Measurements from ENCODE around the gene TRMT11. TPM values are rescaled to one million over a fixed set of nuclear protein-coding genes. Genes with fewer than 3 reads are reported as not detected.
A peak's percentile ranks its signal among the peaks of the same experiment; 100 is the strongest.

Gene TRMT11
- total RNA-seq, 4 donors from 2014 or later: 21.5 to 69.2 (median 47.8) TPM

DNA sequence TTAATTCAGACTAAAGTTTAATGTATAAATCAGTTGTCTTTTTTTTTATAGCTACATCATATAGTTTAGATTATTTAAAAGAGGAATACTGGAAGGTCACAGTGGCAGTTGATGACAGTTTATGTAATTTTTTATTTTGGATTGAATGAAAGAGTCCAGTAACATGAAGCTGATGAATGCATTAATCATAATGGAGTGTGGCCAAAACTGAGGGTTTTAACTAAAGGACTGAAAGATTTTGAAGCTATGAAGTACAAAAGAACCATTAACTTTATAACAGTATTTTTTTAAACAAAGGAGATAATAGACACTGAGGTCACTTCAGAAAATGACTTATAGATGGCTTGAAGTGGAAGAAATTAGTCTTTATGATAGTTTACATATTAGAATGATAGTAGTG is 41.3 kb downstream of the TRMT11 start:
- intact Hi-C loops (cut with DNase I; ENCODE audit: low total_unique reads): no loop called here
- Histone ChIP-seq H3K27me3 (no peaks in the 10 kb centered on the region), H3K4me3 (no peak overlapping the region), H3K9me3 (no peaks in the 10 kb centered on the region), H3K4me1 (no peaks in the 10 kb centered on the region), H3K27ac (peak overlapping the region; percentile 11 to 40), H3K36me3 (no peaks in the 10 kb centered on the region)
- TF ChIP-seq POLR2A (IDR thresholded peaks at IDR 0.05): no peak
- no peak for DNase-seq

DNA sequence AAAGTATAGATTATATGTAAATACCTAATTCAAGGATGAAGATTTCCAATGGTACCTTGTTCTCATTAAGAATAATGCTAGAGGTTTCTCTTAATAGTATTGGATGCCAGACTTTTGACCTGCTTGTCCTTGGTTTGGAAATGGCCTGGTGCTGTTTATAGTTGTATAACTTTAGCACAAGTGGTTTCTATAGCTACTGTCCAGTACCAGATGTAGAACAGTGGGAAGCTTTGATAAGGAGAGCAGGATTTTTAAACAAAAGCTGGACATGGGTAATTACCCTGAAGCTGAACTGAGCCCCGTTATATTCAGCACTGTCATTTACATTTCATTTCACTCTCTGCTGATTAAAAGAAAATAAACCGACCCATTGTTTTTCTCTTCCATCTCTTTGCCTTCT is 43.7 kb downstream of the TRMT11 start:
- H3K27me3 ChIP-seq: no peaks in the 10 kb centered on the region
- H3K36me3 ChIP-seq: no peaks in the 10 kb centered on the region
- H3K4me1 ChIP-seq: no peaks in the 10 kb centered on the region
- no peak overlapping the region for H3K4me3 ChIP-seq
- no peak overlapping the region for H3K27ac ChIP-seq
- intact Hi-C loops (cut with DNase I; ENCODE audit: low total_unique reads): no loop called here
- H3K9me3 ChIP-seq: no peaks in the 10 kb centered on the region
- no peak for DNase-seq
- TF ChIP-seq POLR2A (IDR thresholded peaks at IDR 0.05): no peak
- TF ChIP-seq, protein P1, sequence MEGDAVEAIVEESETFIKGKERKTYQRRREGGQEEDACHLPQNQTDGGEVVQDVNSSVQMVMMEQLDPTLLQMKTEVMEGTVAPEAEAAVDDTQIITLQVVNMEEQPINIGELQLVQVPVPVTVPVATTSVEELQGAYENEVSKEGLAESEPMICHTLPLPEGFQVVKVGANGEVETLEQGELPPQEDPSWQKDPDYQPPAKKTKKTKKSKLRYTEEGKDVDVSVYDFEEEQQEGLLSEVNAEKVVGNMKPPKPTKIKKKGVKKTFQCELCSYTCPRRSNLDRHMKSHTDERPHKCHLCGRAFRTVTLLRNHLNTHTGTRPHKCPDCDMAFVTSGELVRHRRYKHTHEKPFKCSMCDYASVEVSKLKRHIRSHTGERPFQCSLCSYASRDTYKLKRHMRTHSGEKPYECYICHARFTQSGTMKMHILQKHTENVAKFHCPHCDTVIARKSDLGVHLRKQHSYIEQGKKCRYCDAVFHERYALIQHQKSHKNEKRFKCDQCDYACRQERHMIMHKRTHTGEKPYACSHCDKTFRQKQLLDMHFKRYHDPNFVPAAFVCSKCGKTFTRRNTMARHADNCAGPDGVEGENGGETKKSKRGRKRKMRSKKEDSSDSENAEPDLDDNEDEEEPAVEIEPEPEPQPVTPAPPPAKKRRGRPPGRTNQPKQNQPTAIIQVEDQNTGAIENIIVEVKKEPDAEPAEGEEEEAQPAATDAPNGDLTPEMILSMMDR (IDR thresholded peaks at IDR 0.05): no peak

DNA sequence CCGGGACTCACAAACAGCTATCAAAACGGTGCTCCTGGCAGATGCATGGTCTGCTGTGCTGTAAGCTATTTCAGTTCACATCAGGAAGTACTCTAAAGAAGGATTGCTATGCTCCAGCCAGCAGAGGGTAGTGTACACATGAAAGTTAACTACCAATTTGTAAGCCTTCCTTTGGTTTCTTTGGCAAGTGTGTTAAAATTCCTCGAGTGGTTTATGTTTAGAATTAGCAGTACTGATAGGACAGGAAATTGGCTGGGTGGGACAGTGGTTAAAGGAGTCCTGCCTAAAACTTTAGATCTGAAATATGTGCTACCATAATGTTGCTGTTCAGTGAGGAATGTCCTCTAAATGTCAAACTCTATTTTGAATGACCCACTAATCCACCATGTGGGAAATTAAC is 47.4 kb downstream of the TRMT11 start:
- H3K4me1 ChIP-seq: no peaks in the 10 kb centered on the region
- H3K4me3 ChIP-seq: no peak overlapping the region
- intact Hi-C loops (cut with DNase I; ENCODE audit: low total_unique reads): no loop called here
- no peaks in the 10 kb centered on the region for H3K36me3 ChIP-seq
- H3K27ac ChIP-seq: peak overlapping the region; percentile 12 to 44
- TF ChIP-seq POLR2A (IDR thresholded peaks at IDR 0.05): no peak
- TF ChIP-seq, protein P1 (IDR thresholded peaks at IDR 0.05): peak; percentile 60 to 72 (median 66)
- H3K9me3 ChIP-seq: no peaks in the 10 kb centered on the region
- DNase-seq: peak in 1 of 2 donors; percentile 70
- H3K27me3 ChIP-seq: no peaks in the 10 kb centered on the region

DNA sequence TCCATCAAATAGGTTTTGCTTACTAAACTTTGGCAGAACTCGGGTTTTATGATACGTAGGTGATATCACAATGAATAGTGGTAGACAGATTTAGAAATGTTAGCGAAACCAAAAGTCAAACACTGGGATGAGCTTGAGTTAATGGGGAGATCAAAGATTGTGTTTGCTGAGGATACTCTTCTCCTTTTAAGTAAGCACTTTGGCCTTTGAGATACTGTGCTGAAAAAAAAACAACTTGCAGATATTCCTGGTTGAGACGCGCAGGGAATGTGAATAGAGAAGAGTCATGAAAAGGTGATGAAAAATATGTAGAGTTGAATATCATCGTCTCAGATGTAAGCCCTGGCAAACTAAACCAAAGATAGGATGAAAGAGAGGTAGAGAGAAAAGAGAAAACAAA is 48.3 kb downstream of the TRMT11 start:
- Histone ChIP-seq H3K27ac (peak overlapping the region in 1 of 2 donors; percentile 12), H3K36me3 (no peaks in the 10 kb centered on the region), H3K9me3 (no peaks in the 10 kb centered on the region), H3K4me1 (no peaks in the 10 kb centered on the region), H3K4me3 (no peak overlapping the region), H3K27me3 (no peaks in the 10 kb centered on the region)
- TF ChIP-seq, protein P1 (IDR thresholded peaks at IDR 0.05): no peak
- DNase-seq: no peak
- intact Hi-C loops (cut with DNase I; ENCODE audit: low total_unique reads): no loop called here

DNA sequence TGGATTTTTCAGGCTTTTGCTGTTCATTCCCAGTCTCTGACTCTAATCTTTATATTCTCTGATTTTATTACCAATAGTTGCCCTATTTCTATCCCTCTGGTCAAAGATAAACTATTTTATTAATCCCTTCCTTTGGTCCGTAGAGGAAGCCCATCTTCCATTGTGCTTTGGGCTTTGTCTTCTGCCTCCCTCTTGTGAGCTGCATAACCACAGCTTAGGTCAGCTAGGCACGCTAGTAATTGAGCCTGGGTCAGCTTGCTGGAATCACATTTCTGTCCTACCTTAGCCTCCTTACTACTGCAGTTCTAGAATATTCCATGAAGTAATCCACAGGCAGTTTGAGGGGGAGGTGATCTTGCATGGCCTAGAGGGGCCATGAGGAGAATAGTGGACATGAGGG is 49.4 kb downstream of the TRMT11 start:
- no peak overlapping the region for H3K4me3 ChIP-seq
- intact Hi-C loops (cut with DNase I; ENCODE audit: low total_unique reads): no loop called here
- H3K27me3 ChIP-seq: no peaks in the 10 kb centered on the region
- H3K36me3 ChIP-seq: no peaks in the 10 kb centered on the region
- H3K9me3 ChIP-seq: no peaks in the 10 kb centered on the region
- DNase-seq: no peak
- peaks cover 0 to 4% of the 10 kb centered on the region in 2 donors for H3K4me1 ChIP-seq
- TF ChIP-seq, protein P1 (IDR thresholded peaks at IDR 0.05): no peak
- no peak for TF ChIP-seq POLR2A (IDR thresholded peaks at IDR 0.05)
- H3K27ac ChIP-seq: peak overlapping the region in 1 of 2 donors; percentile 8

DNA sequence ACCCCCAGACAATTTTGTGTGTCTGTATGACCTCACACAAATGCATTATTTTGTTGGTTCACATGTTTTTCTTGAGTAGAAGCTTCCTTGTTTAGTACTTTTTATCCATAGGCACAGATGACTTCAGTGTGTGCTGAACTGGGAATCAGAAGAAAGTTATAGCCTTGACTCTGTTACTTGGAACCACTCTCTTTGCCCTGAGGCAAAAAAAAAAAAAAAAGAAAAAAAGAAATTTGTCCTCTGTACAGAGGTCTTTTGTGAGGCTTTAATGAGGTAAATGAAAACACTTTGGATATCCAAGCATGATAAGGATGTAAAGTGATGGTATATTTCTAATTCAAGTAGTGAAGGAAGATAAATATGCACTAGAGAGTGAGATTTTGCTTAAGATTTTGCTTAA is 51.9 kb downstream of the TRMT11 start:
- peak overlapping the region; percentile 81 for H3K27ac ChIP-seq
- intact Hi-C loops (cut with DNase I; ENCODE audit: low total_unique reads): no loop called here

More for the DNA sequence above, 51.9 kb downstream of the TRMT11 start:
- H3K4me3 ChIP-seq: no peak overlapping the region
- DNase-seq: no peak
- H3K9me3 ChIP-seq: no peaks in the 10 kb centered on the region
- H3K4me1 ChIP-seq: peaks cover 0 to 14% of the 10 kb centered on the region in 2 donors
- TF ChIP-seq POLR2A (IDR thresholded peaks at IDR 0.05): no peak
- H3K36me3 ChIP-seq: no peaks in the 10 kb centered on the region
- no peaks in the 10 kb centered on the region for H3K27me3 ChIP-seq
